K562 (cell line): ENCODE data around the gene TARP.
"Not testable (repeated sequence)": the region's sequence is repeated elsewhere in the genome, so short reads cannot be mapped to it uniquely, and the experiment has no call there.

Experiments used
- EGR1 ChIP-seq: fragments of 450-650 bp; conservative IDR thresholded peaks from 2 replicates; pipeline ENCODE4 v1.6.1; 2017; ENCODE audit warnings: mild to moderate bottlenecking
- ESRRA ChIP-seq: fragments of 450-650 bp; IDR thresholded peaks from 2 replicates; pipeline ENCODE4 v1.6.1; 2014; ENCODE audit warnings: low read depth, mild to moderate bottlenecking, moderate library complexity, borderline replicate concordance
- KAT2B ChIP-seq: IDR thresholded peaks from one replicate; pipeline ENCODE4 v1.6.1; 2012; ENCODE audit warnings: low read depth, mild to moderate bottlenecking, control low read depth, inconsistent platforms, low read length, moderate library complexity
- MXI1 ChIP-seq: IDR thresholded peaks from 2 replicates; pipeline ENCODE4 v1.6.1; 2011; ENCODE audit warnings: low read depth, mild to moderate bottlenecking, improper control_type of control experiment, low read length
- NFE2L1 ChIP-seq: fragments of 450-650 bp; IDR thresholded peaks from 2 replicates; pipeline ENCODE4 v1.6.1; 2016; ENCODE audit warnings: missing genetic modification characterization, low read depth, mild to moderate bottlenecking, missing compliant biosample characterization, moderate library complexity, borderline replicate concordance
- NFYB ChIP-seq: IDR thresholded peaks from 2 replicates; pipeline ENCODE4 v1.6.1; 2011; ENCODE audit warnings: mild to moderate bottlenecking, moderate library complexity; ENCODE audit not compliant: insufficient read length; ENCODE audit errors: extremely low read depth
- SIN3A ChIP-seq, 2 experiments: fragments of 150-350 bp in 1 of 2; IDR thresholded peaks; 2 replicates each; pipeline ENCODE4 v1.6.1; 2011 to 2016; ENCODE audit warnings: borderline replicate concordance in 2 of 2, low read depth in 2 of 2, low read length in 2 of 2, mild to moderate bottlenecking in 2 of 2, moderate library complexity in 2 of 2; ENCODE audit not compliant: control insufficient read depth in 1 of 2
- SRSF7 ChIP-seq: fragments of 200-400 bp; formaldehyde crosslinking; optimal IDR thresholded peaks from 2 replicates; pipeline ENCODE3; 2017; ENCODE audit warnings: mild to moderate bottlenecking, low read depth, low read length
- TARDBP ChIP-seq: fragments of 450-650 bp; IDR thresholded peaks from 2 replicates; pipeline ENCODE4 v1.6.1; 2016
- TBP ChIP-seq: optimal IDR thresholded peaks from 2 replicates; pipeline ENCODE3; 2011; ENCODE audit warnings: low read depth, low read length, improper control_type of control experiment
- TOE1 ChIP-seq, 2 experiments: fragments of 450-650 bp in 1 of 2; sonication (generic) in 1 of 2; formaldehyde crosslinking in 1 of 2; IDR thresholded peaks; 2 replicates each; pipeline versions ENCODE4 v1.7.1 to v1.8.0; 2016 to 2022; ENCODE audit warnings: borderline replicate concordance in 2 of 2, mild to moderate bottlenecking in 2 of 2, antibody characterized with exemption in 1 of 2, inconsistent platforms in 1 of 2, low read depth in 1 of 2, missing genetic modification reagents in 1 of 2, moderate library complexity in 1 of 2
- ZBTB33 ChIP-seq: sonication (generic); formaldehyde crosslinking; IDR thresholded peaks from 2 replicates; pipeline ENCODE4 v1.8.1; 2023; ENCODE audit warnings: mild to moderate bottlenecking, missing genetic modification reagents
- TF ChIP-seq, protein P1 (sequence below): sonication (generic); formaldehyde crosslinking; IDR thresholded peaks from 2 replicates; pipeline ENCODE4 v1.9.0; 2022; ENCODE audit warnings: mild to moderate bottlenecking, missing genetic modification reagents
- TF ChIP-seq, protein P2 (sequence below): fragments of 450-650 bp; IDR thresholded peaks from 2 replicates; pipeline ENCODE4 v1.7.1; 2018; ENCODE audit warnings: mild to moderate bottlenecking, low read depth; ENCODE audit not compliant: partially characterized antibody

DNA sequence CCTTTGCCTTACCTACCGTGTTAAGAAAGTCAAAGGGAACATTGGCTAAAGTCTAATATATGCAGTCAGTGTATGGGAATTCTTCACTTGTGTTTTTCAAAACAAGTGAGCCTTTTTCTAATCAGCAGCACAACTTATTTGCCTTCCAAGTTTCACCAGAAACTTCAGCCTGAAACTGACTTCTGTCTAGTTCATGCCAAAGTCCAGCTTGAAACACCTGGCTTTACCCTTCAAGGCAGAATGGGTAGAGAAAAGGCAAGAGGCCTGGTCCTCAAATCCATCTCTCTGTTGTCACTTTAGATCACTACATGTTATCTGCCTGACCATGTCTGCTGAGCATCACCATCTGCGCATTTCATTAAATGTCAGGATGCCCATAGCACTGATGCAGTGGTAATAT lies 3.0 kb downstream of the TARP start:
- not testable (repeated sequence) for TF ChIP-seq ESRRA; EGR1; NFYB; SIN3A (IDR thresholded peaks at IDR 0.05; ENCODE audit: borderline replicate concordance in 2 of 2, control insufficient read depth in 1 of 2, low read depth in 2 of 2, low read length in 2 of 2); KAT2B; MXI1; TBP; TARDBP; ZBTB33; SRSF7; TOE1 (IDR thresholded peaks at IDR 0.05; ENCODE audit: borderline replicate concordance); TOE1 (CRISPR knock-in tag; IDR thresholded peaks at IDR 0.05; ENCODE audit: borderline replicate concordance, low read depth); NFE2L1
- TF ChIP-seq, protein P1, sequence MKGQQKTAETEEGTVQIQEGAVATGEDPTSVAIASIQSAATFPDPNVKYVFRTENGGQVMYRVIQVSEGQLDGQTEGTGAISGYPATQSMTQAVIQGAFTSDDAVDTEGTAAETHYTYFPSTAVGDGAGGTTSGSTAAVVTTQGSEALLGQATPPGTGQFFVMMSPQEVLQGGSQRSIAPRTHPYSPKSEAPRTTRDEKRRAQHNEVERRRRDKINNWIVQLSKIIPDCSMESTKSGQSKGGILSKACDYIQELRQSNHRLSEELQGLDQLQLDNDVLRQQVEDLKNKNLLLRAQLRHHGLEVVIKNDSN (CRISPR knock-in tag): not testable (repeated sequence)
- TF ChIP-seq, protein P2, sequence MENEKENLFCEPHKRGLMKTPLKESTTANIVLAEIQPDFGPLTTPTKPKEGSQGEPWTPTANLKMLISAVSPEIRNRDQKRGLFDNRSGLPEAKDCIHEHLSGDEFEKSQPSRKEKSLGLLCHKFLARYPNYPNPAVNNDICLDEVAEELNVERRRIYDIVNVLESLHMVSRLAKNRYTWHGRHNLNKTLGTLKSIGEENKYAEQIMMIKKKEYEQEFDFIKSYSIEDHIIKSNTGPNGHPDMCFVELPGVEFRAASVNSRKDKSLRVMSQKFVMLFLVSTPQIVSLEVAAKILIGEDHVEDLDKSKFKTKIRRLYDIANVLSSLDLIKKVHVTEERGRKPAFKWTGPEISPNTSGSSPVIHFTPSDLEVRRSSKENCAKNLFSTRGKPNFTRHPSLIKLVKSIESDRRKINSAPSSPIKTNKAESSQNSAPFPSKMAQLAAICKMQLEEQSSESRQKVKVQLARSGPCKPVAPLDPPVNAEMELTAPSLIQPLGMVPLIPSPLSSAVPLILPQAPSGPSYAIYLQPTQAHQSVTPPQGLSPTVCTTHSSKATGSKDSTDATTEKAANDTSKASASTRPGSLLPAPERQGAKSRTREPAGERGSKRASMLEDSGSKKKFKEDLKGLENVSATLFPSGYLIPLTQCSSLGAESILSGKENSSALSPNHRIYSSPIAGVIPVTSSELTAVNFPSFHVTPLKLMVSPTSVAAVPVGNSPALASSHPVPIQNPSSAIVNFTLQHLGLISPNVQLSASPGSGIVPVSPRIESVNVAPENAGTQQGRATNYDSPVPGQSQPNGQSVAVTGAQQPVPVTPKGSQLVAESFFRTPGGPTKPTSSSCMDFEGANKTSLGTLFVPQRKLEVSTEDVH: not testable (repeated sequence)
